GM12891 (cell line): ENCODE data around the gene KIF6.

Experiments
- POLR2A ChIP-seq: IDR thresholded peaks from 2 replicates; pipeline ENCODE4 v1.6.1; 2011; ENCODE audit warnings: low read depth, low read length, control low read depth
- POLR2AphosphoS5 ChIP-seq: IDR thresholded peaks from 2 replicates; pipeline ENCODE4 v1.6.1; 2011; ENCODE audit warnings: low read depth, low read length, control low read depth
- SPI1 ChIP-seq: IDR thresholded peaks from 2 replicates; pipeline ENCODE4 v1.6.1; 2011; ENCODE audit warnings: low read depth, low read length, control low read depth
- TAF1 ChIP-seq: IDR thresholded peaks from 2 replicates; pipeline ENCODE4 v1.6.1; 2011; ENCODE audit warnings: low read depth, low read length, control low read depth

DNA sequence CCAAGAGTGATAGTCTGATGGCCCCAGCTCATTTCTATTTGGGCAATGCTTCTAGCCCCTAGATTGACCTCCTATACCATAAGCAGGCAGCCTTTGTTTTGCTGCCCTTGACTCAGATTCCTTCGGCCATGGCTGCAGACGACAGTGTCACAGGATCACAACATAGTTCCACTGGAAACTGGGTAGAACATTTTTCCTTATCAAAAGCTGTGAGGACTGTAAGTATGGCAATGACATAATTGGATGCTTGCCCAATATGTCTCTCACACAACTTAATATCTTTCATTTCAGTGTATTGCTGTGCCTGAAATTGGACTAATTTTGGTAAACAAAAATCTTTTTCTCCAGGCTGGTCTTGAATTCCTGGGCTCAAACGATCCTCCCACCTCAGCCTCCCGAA, 22.9 kb downstream of the KIF6 start:
- TF ChIP-seq POLR2AphosphoS5, result no peak
- TF ChIP-seq POLR2A, result no peak
- TF ChIP-seq SPI1, result no peak
- TF ChIP-seq TAF1, result no peak
